ENCODE results near the gene CASP14. TPM values are rescaled to one million over a fixed set of nuclear protein-coding genes. Genes with fewer than 3 reads are reported as not detected.
"Not testable (repeated sequence)": the region's sequence is repeated elsewhere in the genome, so short reads cannot be mapped to it uniquely, and the experiment has no call there.

CASP14 gene
- total RNA-seq, 1 experiment from 2014 or later = not detected

DNA sequence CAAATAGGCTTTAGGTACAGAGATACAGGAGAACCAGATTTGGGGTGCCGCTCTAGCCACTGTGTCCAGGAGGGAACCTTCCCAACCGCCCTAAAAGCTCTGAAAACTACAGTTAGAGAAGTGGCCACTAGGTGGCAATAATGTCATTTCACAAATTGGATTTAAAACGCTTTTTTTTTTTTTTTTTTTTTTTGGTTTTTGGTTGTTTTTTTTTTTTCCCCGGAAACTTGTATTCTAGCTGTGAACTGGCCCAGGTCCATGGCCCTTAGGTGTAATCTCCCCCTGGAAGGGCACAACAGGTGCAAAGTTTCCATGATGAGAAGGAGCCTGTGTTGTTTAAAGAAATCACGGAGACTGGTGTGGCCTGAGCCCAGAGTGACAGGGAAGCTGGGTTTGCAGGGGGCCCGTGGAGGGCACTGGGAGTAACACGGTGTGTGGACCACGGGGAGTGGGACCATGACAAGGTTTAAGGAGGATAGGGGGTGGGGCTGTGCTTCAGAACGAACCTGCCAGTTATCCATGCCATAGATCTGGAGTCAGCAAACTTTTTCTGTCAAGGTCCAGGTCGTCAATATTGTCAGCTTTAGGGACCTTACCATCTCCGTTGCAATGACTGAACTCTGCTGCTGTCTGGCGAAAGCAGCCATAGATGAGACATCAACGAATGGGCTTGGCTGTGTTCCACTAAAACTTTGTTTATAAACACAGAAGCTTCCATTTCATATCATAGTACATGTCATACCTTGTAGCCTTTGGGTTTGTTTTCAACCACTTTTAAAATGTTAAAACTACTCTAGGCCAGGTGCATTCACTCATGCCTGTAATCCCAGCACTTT, 42.9 kb downstream of the CASP14 start:
- TF ChIP-seq, protein P1, sequence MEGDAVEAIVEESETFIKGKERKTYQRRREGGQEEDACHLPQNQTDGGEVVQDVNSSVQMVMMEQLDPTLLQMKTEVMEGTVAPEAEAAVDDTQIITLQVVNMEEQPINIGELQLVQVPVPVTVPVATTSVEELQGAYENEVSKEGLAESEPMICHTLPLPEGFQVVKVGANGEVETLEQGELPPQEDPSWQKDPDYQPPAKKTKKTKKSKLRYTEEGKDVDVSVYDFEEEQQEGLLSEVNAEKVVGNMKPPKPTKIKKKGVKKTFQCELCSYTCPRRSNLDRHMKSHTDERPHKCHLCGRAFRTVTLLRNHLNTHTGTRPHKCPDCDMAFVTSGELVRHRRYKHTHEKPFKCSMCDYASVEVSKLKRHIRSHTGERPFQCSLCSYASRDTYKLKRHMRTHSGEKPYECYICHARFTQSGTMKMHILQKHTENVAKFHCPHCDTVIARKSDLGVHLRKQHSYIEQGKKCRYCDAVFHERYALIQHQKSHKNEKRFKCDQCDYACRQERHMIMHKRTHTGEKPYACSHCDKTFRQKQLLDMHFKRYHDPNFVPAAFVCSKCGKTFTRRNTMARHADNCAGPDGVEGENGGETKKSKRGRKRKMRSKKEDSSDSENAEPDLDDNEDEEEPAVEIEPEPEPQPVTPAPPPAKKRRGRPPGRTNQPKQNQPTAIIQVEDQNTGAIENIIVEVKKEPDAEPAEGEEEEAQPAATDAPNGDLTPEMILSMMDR (IDR thresholded peaks at IDR 0.05; ENCODE audit: unreplicated experiment) = peak; percentile 64
- ChIA-PET POLR2A (interaction anchor here (0.5 to 1.4 kb wide), 6 partner anchors 42 to 763 kb away, joined by 3 to 6 read pairs (median 3); partner anchors contain the start of gene AKAP8), CTCF (interaction anchor here (0.6 to 4.6 kb wide), 31 partner anchors 9 to 1212 kb away, joined by 3 to 38 read pairs (median 4); partner anchors contain the start of gene OR1I1)
- H3K9me3 Mint-ChIP-seq (ENCODE audit: unreplicated experiment) = no peaks in the 10 kb centered on the region
- no peak overlapping the region for H3K4me3 Mint-ChIP-seq (ENCODE audit: unreplicated experiment)
- H3K4me1 Mint-ChIP-seq (ENCODE audit: insufficient read depth, unreplicated experiment) = no peaks in the 10 kb centered on the region
- no peak overlapping the region for H3K27ac Mint-ChIP-seq (ENCODE audit: low read depth, unreplicated experiment)
- no peaks in the 10 kb centered on the region for H3K36me3 Mint-ChIP-seq (ENCODE audit: insufficient read depth, unreplicated experiment)
- DNase-seq (ENCODE audit: unreplicated experiment) = peak; percentile 74
- intact Hi-C loops (cut with micrococcal nuclease) = loop anchor here (1.0 to 10.0 kb wide), 3 partner anchors 58 to 464 kb away; no protein-coding TSS in a partner anchor
- peaks cover 14% of the 10 kb centered on the region for H3K27me3 Mint-ChIP-seq (ENCODE audit: insufficient read depth, unreplicated experiment)
- BruUV-seq (replicated peaks) = no TSS peak

DNA sequence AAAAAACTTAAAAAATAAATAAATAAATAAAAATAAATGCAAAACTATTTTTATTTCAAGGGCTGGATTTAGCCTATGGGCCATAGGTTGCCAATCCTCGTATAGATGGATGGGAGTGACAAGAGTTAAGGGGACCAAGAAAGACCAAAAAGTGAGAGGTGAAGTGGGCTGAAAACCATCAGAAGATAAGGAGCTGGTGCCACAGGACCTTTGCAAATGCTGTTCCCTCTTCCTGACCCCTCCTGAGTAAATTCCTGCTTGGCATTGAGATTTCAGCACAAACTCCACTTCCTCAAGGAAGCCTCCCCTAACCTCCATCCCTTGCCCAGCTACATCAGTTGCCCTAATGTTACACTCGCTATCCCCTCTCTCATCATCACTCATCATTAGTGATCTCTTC, 43.7 kb downstream of the CASP14 start:
- DNase-seq (ENCODE audit: unreplicated experiment) = no peak
- ChIA-PET CTCF (interaction anchor here (0.6 to 4.6 kb wide), 15 partner anchors 8 to 1138 kb away, joined by 3 to 38 read pairs (median 5); partner anchors contain the start of gene OR1I1), POLR2A (interaction anchor here (0.5 to 1.4 kb wide), 2 partner anchors 33 to 326 kb away, joined by 3 read pairs; a partner anchor contains a TSS)
- Mint-ChIP-seq H3K27ac (ENCODE audit: low read depth, unreplicated experiment) (no peak overlapping the region), H3K4me1 (ENCODE audit: insufficient read depth, unreplicated experiment) (no peaks in the 10 kb centered on the region), H3K27me3 (ENCODE audit: insufficient read depth, unreplicated experiment) (peaks cover 5% of the 10 kb centered on the region), H3K9me3 (ENCODE audit: unreplicated experiment) (no peaks in the 10 kb centered on the region), H3K4me3 (ENCODE audit: unreplicated experiment) (no peak overlapping the region), H3K36me3 (ENCODE audit: insufficient read depth, unreplicated experiment) (no peaks in the 10 kb centered on the region)
- intact Hi-C loops (cut with micrococcal nuclease) = loop anchor here (10.0 kb wide), 1 partner anchor 218 kb away; no protein-coding TSS in a partner anchor
- no TSS peak for BruUV-seq (replicated peaks)
- TF ChIP-seq, protein P1 (IDR thresholded peaks at IDR 0.05; ENCODE audit: unreplicated experiment) = no peak

DNA sequence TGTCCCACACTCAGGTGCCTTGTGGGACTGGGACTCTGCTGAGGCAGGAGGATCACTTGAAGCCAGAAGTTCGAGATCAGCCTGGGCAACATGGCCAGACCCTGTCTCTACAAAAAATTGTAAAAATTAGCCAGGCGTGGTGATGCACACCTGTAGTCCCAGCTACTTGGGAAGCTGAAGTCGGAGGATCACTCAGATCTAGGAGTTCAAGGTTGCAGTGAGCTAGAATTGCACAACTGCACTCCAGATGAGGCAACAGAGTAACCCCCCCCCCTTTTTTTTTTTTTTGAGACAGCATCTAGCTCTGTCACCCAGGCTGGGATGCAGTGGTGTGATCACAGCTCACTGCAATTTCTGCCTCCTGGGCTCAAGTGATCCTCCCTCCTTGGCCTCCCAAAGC, 46.9 kb downstream of the CASP14 start:
- Mint-ChIP-seq H3K4me3 (ENCODE audit: unreplicated experiment) (no peak overlapping the region), H3K27ac (ENCODE audit: low read depth, unreplicated experiment) (no peak overlapping the region), H3K27me3 (ENCODE audit: insufficient read depth, unreplicated experiment) (no peaks in the 10 kb centered on the region), H3K36me3 (ENCODE audit: insufficient read depth, unreplicated experiment) (no peaks in the 10 kb centered on the region), H3K9me3 (ENCODE audit: unreplicated experiment) (no peaks in the 10 kb centered on the region), H3K4me1 (ENCODE audit: insufficient read depth, unreplicated experiment) (no peaks in the 10 kb centered on the region)
- no peak for DNase-seq (ENCODE audit: unreplicated experiment)
- intact Hi-C loops (cut with micrococcal nuclease) = loop anchor here (10.0 kb wide), 1 partner anchor 221 kb away; no protein-coding TSS in a partner anchor
- ChIA-PET POLR2A (no interaction called here), CTCF (interaction anchor here (0.5 to 0.6 kb wide), 3 partner anchors 55 to 1059 kb away, joined by 3 to 6 read pairs (median 3); no protein-coding TSS in a partner anchor)
- no TSS peak for BruUV-seq (replicated peaks)
- TF ChIP-seq, protein P1 (IDR thresholded peaks at IDR 0.05; ENCODE audit: unreplicated experiment) = no peak

DNA sequence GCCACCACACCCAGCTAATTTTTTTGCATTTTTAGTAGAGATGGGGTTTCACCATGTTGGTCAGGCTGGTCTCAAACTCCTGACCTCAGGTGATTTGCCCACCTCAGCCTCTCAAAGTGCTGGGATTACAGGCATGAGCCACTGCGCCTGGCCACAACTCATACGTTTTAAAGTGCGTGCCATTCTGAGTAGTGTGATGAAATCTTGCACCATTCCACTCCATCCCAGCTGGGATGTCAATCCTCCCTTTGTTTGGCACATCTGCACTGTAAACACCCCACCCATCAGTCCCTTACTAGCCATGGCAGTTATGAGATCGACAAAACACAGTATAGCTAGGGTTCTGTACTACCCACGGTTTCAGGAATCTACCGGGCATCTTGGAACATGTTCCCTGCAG, 48.7 kb downstream of the CASP14 start:
- not testable (repeated sequence) for H3K27ac Mint-ChIP-seq (ENCODE audit: low read depth, unreplicated experiment); H3K4me1 Mint-ChIP-seq (ENCODE audit: insufficient read depth, unreplicated experiment)
- intact Hi-C loops (cut with micrococcal nuclease) = loop anchor here (10.0 kb wide), 1 partner anchor 223 kb away; no protein-coding TSS in a partner anchor

More for the DNA sequence above, 48.7 kb downstream of the CASP14 start:
- H3K27me3 Mint-ChIP-seq (ENCODE audit: insufficient read depth, unreplicated experiment); BruUV-seq (replicated peaks); H3K4me3 Mint-ChIP-seq (ENCODE audit: unreplicated experiment); H3K36me3 Mint-ChIP-seq (ENCODE audit: insufficient read depth, unreplicated experiment); H3K9me3 Mint-ChIP-seq (ENCODE audit: unreplicated experiment); POLR2A ChIA-PET; DNase-seq (ENCODE audit: unreplicated experiment): not testable (repeated sequence)
- CTCF ChIA-PET = interaction anchor here (0.6 to 1.6 kb wide), 4 partner anchors 51 to 560 kb away, joined by 3 to 7 read pairs (median 3); no protein-coding TSS in a partner anchor

All from MCF 10A (cell line).